Cardiac muscle cell (in vitro differentiated cells and primary cell): ENCODE results near the gene IMPDH1. TPM values are rescaled to one million over a fixed set of nuclear protein-coding genes. Genes with fewer than 3 reads are reported as not detected.

ENCODE experiments used
- DNase-seq, 2 donors: peaks; one replicate each; pipeline versions ENCODE4 v3.0.0 to v3.0.0-alpha.2; 2010 to 2017; ENCODE audit warnings: low read depth in 1 of 2, low spot score in 1 of 2
- H3K27ac ChIP-seq: fragments of 200-600 bp; sonication (generic); 2 replicates; pipeline ENCODE4 v1.5.1; 2016
- H3K27me3 ChIP-seq: fragments of 200-600 bp; sonication (generic); 2 replicates; pipeline ENCODE4 v1.6.0; 2016; ENCODE audit warnings: control low read depth
- H3K36me3 ChIP-seq: fragments of 200-600 bp; sonication (generic); 2 replicates; pipeline ENCODE4 v1.5.1; 2016; ENCODE audit warnings: control low read depth
- H3K4me1 ChIP-seq: fragments of 200-600 bp; sonication (generic); 2 replicates; pipeline ENCODE4 v1.8.1; 2017; ENCODE audit warnings: low read depth, mild to moderate bottlenecking, mixed run types
- H3K4me3 ChIP-seq: fragments of 200-600 bp; sonication (generic); 2 replicates; pipeline ENCODE4 v1.5.1; 2016; ENCODE audit warnings: mild to moderate bottlenecking
- H3K9me3 ChIP-seq: fragments of 200-600 bp; sonication (generic); 2 replicates; pipeline ENCODE4 v1.5.1; 2017; ENCODE audit warnings: low read depth, mild to moderate bottlenecking, control low read depth
- polyA plus RNA-seq: library from polyadenylated mRNA; unstranded; fragments of >200 nt; fragmentation: Nextera tagmentation; extraction: Ambion mirVana; gene quantifications from 2 replicates; pipeline ENCODE4 v1.2.1, GENCODE V29; 2016
- total RNA-seq: library from RNA; depleted of rRNA; stranded (reverse); fragments of >200 nt; gene quantifications from 2 replicates; pipeline ENCODE4 v1.2.3, GENCODE V29; 2016
- TF ChIP-seq, protein P1 (sequence below): IDR thresholded peaks from 2 replicates; pipeline ENCODE4 v1.5.1; 2012; ENCODE audit warnings: low read depth, mild to moderate bottlenecking, low read length

Gene IMPDH1
- total and polyA plus RNA-seq, 2 experiments from 2014 or later, result 20.5 to 24.0 TPM

GRCh38 chr7:128455543-128456254 lies 45.9 kb upstream of the IMPDH1 start, which contains the start of gene HILPDA:
HILPDA (plus strand) TSS chr7:128455878; CDS start chr7:128457269, 1,391 bp downstream.
- Histone ChIP-seq H3K4me3 (peak within 1 kb of the TSS; percentile 59), H3K27ac (peak within 1 kb of the TSS; percentile 79), H3K4me1 (peaks cover 27% of the 10 kb centered on the region), H3K27me3 (no peaks in the 10 kb centered on the region), H3K36me3 (no peaks in the 10 kb centered on the region), H3K9me3 (no peaks in the 10 kb centered on the region)
- DNase-seq, result peak; percentile 91 to 99
- TF ChIP-seq, protein P1, sequence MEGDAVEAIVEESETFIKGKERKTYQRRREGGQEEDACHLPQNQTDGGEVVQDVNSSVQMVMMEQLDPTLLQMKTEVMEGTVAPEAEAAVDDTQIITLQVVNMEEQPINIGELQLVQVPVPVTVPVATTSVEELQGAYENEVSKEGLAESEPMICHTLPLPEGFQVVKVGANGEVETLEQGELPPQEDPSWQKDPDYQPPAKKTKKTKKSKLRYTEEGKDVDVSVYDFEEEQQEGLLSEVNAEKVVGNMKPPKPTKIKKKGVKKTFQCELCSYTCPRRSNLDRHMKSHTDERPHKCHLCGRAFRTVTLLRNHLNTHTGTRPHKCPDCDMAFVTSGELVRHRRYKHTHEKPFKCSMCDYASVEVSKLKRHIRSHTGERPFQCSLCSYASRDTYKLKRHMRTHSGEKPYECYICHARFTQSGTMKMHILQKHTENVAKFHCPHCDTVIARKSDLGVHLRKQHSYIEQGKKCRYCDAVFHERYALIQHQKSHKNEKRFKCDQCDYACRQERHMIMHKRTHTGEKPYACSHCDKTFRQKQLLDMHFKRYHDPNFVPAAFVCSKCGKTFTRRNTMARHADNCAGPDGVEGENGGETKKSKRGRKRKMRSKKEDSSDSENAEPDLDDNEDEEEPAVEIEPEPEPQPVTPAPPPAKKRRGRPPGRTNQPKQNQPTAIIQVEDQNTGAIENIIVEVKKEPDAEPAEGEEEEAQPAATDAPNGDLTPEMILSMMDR, result no peak

- Histone ChIP-seq H3K9me3 (no peaks in the 10 kb centered on the region), H3K4me1 (peaks cover 27% of the 10 kb centered on the region), H3K27ac (peak overlapping the region; percentile 79), H3K4me3 (peak overlapping the region; percentile 59), H3K36me3 (no peaks in the 10 kb centered on the region), H3K27me3 (no peaks in the 10 kb centered on the region)
- TF ChIP-seq, protein P1, result no peak
- DNase-seq, result peak; percentile 29 to 80
Observed at GRCh38 chr7:128454808-128455542, 45.2 kb upstream of the IMPDH1 start.

- TF ChIP-seq, protein P1, result no peak
- H3K27ac ChIP-seq, result peak overlapping the region; percentile 79
- H3K9me3 ChIP-seq, result no peaks in the 10 kb centered on the region
- peak; percentile 84 to 99 for DNase-seq
- no peaks in the 10 kb centered on the region for H3K36me3 ChIP-seq
- H3K4me1 ChIP-seq, result peaks cover 27% of the 10 kb centered on the region
- H3K4me3 ChIP-seq, result no peak overlapping the region
- H3K27me3 ChIP-seq, result no peaks in the 10 kb centered on the region
Observed at GRCh38 chr7:128453836-128454804, 44.3 kb upstream of the IMPDH1 start.

GRCh38 chr7:128452552-128452951 lies 42.8 kb upstream of the IMPDH1 start:
- Histone ChIP-seq H3K27me3 (no peaks in the 10 kb centered on the region), H3K27ac (no peak overlapping the region), H3K4me3 (no peak overlapping the region), H3K9me3 (no peaks in the 10 kb centered on the region), H3K4me1 (peaks cover 27% of the 10 kb centered on the region), H3K36me3 (no peaks in the 10 kb centered on the region)
- DNase-seq, result no peak
- TF ChIP-seq, protein P1, result no peak

DNA sequence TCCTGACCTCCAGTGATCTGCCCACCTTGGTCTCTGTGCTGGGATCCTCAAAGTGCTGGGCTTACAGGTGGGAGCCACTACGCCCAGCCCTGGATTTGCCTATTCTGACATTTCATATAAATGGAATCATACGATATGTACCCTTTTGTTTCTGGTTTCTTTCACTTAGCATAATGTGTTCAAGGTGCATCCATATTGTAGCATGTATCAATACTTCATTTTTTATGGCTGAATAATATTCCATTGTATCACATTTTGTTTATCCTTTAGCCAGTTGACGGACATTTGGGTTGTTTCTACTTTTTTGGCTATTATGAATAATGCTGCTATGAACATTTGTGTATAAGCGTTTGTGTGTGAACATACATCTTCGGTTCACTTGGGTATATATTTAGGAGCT lies 41.1 kb upstream of the IMPDH1 start:
- DNase-seq, result no peak
- Histone ChIP-seq H3K9me3 (no peaks in the 10 kb centered on the region), H3K4me1 (peaks cover 19% of the 10 kb centered on the region), H3K4me3 (no peak overlapping the region), H3K27ac (no peak overlapping the region), H3K36me3 (no peaks in the 10 kb centered on the region), H3K27me3 (no peaks in the 10 kb centered on the region)
- TF ChIP-seq, protein P1, result no peak
